A673 (cell line): Measurements from ENCODE around the gene SRP54. TPM values are rescaled to one million over a fixed set of nuclear protein-coding genes. Genes with fewer than 3 reads are reported as not detected.
A peak's percentile ranks its signal among the peaks of the same experiment; 100 is the strongest.

Experiments
- BruUV-seq: library from RNA; stranded (reverse); fragments of 400-500 nt; replicated peaks from 2 replicates; lab custom pipeline; 2021; lab: Mats Ljungman, UMichigan
- CTCF ChIA-PET: fragments of 300-600 bp; sonication (Branson Sonifier 250); formaldehyde crosslinking; loops from one replicate; lab custom pipeline; 2022; ENCODE audit warnings: antibody characterized with exemption; lab: Charles Lee
- POLR2A ChIA-PET: fragments of 300-600 bp; sonication (Branson Sonifier 250); formaldehyde crosslinking; loops from one replicate; lab custom pipeline; 2022; ENCODE audit warnings: antibody characterized with exemption; ENCODE audit not compliant: low non-redundant PET; lab: Charles Lee
- DNase-seq: peaks from one replicate; pipeline ENCODE4 v3.0.0-alpha.2; 2015; ENCODE audit warnings: low spot score
- H3K27ac ChIP-seq: fragments of 200-600 bp; sonication (generic); 2 replicates; pipeline ENCODE4 v1.5.1; 2016; ENCODE audit warnings: mixed run types, low read depth, mild to moderate bottlenecking, mixed read lengths, antibody characterized with exemption, low read length; ENCODE audit not compliant: poor library complexity, severe bottlenecking
- H3K27me3 ChIP-seq: fragments of 200-600 bp; sonication (generic); replicated peaks from 2 replicates; pipeline ENCODE4 v1.6.1; 2017; ENCODE audit warnings: mixed run types, low read depth, mild to moderate bottlenecking, mixed read lengths, antibody characterized with exemption, low read length; ENCODE audit not compliant: insufficient read depth, poor library complexity
- H3K36me3 ChIP-seq: fragments of 200-600 bp; sonication (generic); 2 replicates; pipeline ENCODE4 v1.6.1; 2016; ENCODE audit warnings: mixed run types, mild to moderate bottlenecking, mixed read lengths, antibody characterized with exemption, low read length; ENCODE audit not compliant: insufficient read depth, poor library complexity, severe bottlenecking
- H3K4me1 ChIP-seq: fragments of 200-600 bp; sonication (generic); 2 replicates; pipeline ENCODE4 v1.6.1; 2017; ENCODE audit warnings: mixed run types, mild to moderate bottlenecking, mixed read lengths, antibody characterized with exemption, low read length; ENCODE audit not compliant: insufficient read depth, poor library complexity, severe bottlenecking
- H3K4me3 ChIP-seq: fragments of 200-600 bp; sonication (generic); 2 replicates; pipeline ENCODE4 v1.5.1; 2016; ENCODE audit warnings: low read depth, mixed run types, mild to moderate bottlenecking, mixed read lengths, low read length; ENCODE audit not compliant: poor library complexity, severe bottlenecking
- H3K9me3 ChIP-seq: fragments of 200-600 bp; sonication (generic); 2 replicates; pipeline ENCODE4 v1.6.1; 2016; ENCODE audit warnings: mixed run types, low read depth, mild to moderate bottlenecking, mixed read lengths, antibody characterized with exemption, low read length; ENCODE audit not compliant: poor library complexity, severe bottlenecking
- EZH2 ChIP-seq: fragments of 200-600 bp; sonication (generic); IDR thresholded peaks from 2 replicates; pipeline ENCODE4 v1.6.1; 2017; ENCODE audit warnings: borderline replicate concordance, low read depth, mild to moderate bottlenecking, mixed read lengths, antibody characterized with exemption, low read length; ENCODE audit not compliant: poor library complexity, severe bottlenecking
- intact Hi-C: fragments of 100-400 bp; cut with micrococcal nuclease; formaldehyde crosslinking; loops from one replicate; pipeline ENCODE4 v1.10.0; 2022; ENCODE audit not compliant: unreplicated experiment
- total RNA-seq: library from RNA; stranded (reverse); gene quantifications from 2 replicates; pipeline ENCODE4 v1.2.3, GENCODE V29; 2021
- TF ChIP-seq, protein P1 (sequence below): fragments of 300-800, 200-600 bp; sonication (generic); conservative IDR thresholded peaks from 2 replicates; pipeline ENCODE4 v1.5.1; 2017; ENCODE audit warnings: low read depth, mild to moderate bottlenecking, antibody characterized with exemption, low read length, moderate library complexity, mixed read lengths

Gene SRP54
- total RNA-seq, 1 experiment from 2014 or later = 60.2 TPM

DNA sequence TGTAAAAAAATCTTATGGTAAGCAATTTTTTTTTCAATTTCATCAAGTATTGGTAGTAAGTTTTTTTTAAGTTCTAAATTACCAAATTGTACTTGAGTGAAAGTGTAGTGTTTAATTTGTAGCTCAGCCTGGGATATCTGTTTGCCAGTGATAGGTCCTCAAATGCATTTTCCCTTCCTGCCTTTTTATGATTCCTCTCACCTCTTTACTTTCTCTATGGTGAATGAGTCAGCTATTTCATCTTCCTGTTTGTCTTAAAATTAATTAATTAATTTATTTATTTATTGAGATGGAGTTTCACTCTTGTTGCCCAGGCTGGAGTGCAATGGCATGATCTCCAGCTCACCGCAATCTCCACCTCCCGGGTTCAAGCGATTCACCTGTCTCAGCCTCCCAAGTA lies 10.6 kb downstream of the SRP54 start:
- Histone ChIP-seq H3K27ac (no peak overlapping the region), H3K4me3 (no peak overlapping the region), H3K27me3 (no peaks in the 10 kb centered on the region), H3K9me3 (no peaks in the 10 kb centered on the region), H3K4me1 (peaks cover 15% of the 10 kb centered on the region), H3K36me3 (no peaks in the 10 kb centered on the region)
- TF ChIP-seq, protein P1, sequence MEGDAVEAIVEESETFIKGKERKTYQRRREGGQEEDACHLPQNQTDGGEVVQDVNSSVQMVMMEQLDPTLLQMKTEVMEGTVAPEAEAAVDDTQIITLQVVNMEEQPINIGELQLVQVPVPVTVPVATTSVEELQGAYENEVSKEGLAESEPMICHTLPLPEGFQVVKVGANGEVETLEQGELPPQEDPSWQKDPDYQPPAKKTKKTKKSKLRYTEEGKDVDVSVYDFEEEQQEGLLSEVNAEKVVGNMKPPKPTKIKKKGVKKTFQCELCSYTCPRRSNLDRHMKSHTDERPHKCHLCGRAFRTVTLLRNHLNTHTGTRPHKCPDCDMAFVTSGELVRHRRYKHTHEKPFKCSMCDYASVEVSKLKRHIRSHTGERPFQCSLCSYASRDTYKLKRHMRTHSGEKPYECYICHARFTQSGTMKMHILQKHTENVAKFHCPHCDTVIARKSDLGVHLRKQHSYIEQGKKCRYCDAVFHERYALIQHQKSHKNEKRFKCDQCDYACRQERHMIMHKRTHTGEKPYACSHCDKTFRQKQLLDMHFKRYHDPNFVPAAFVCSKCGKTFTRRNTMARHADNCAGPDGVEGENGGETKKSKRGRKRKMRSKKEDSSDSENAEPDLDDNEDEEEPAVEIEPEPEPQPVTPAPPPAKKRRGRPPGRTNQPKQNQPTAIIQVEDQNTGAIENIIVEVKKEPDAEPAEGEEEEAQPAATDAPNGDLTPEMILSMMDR = no peak
- no peak for TF ChIP-seq EZH2
- CTCF ChIA-PET = no interaction called here
- POLR2A ChIA-PET = no interaction called here
- BruUV-seq = no TSS peak
- no peak for DNase-seq
- intact Hi-C loops = no loop called here

DNA sequence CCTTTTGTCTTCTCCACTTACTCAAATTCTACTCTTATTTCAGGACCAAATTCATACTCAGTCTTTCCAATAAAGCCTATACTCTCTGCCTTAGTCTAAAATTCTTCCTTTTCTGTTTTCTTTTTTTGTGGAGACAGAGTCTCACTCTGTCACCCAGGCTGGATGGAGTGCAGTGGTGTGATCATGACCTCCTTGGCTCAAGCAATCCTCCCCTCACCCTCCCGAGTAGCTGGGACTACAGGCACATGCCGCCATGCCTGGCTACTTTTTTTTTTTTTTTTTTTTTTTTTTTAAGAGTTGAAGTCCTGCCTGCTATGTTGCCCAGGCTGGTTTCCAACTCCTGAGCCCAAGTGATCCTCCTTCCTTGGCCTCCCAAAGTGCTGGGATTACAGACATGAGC lies 11.9 kb downstream of the SRP54 start:
- ChIA-PET CTCF (no interaction called here), POLR2A (no interaction called here)
- Histone ChIP-seq H3K36me3 (no peaks in the 10 kb centered on the region), H3K4me3 (no peak overlapping the region), H3K27me3 (no peaks in the 10 kb centered on the region), H3K4me1 (peaks cover 15% of the 10 kb centered on the region), H3K27ac (no peak overlapping the region), H3K9me3 (no peaks in the 10 kb centered on the region)
- intact Hi-C loops = no loop called here
- no peak for DNase-seq
- no TSS peak for BruUV-seq
- no peak for TF ChIP-seq EZH2
- TF ChIP-seq, protein P1 = no peak

DNA sequence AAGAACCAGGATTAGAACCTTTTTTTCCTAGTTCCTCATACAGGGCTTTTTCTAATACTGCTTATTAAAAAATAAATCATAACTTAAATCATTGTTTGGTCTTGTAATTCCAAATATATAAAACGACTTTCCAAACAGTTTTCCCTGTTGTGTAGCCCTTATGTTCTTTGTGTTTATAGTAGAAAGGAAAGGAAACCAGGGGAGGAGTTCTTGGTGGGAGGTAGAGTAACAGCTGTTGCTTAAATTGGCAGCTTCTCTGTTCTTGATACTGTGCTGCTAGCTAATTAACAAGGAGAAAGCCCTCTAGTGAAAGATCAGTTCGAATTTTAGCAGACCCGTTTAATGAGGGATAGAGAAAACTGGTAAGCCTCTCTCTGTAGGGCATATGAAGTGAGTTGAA lies 15.0 kb downstream of the SRP54 start:
- TF ChIP-seq EZH2 = no peak
- TF ChIP-seq, protein P1 = no peak
- POLR2A ChIA-PET = no interaction called here
- H3K9me3 ChIP-seq = no peaks in the 10 kb centered on the region
- CTCF ChIA-PET = no interaction called here
- no TSS peak for BruUV-seq
- H3K27ac ChIP-seq = peak overlapping the region; percentile 18
- peak; percentile 28 for DNase-seq
- H3K27me3 ChIP-seq = no peaks in the 10 kb centered on the region
- peaks cover 5% of the 10 kb centered on the region for H3K36me3 ChIP-seq
- H3K4me3 ChIP-seq = no peak overlapping the region
- intact Hi-C loops = no loop called here
- peaks cover 15% of the 10 kb centered on the region for H3K4me1 ChIP-seq
